ENCODE measurements around the gene MGAT4B.
"Not testable (repeated sequence)": the region's sequence is repeated elsewhere in the genome, so short reads cannot be mapped to it uniquely, and the experiment has no call there.

Gene MGAT4B

GRCh38 chr5:179806250-179807048 lies at the start of gene MGAT4B:
MGAT4B (minus strand) TSS chr5:179806866; CDS start chr5:179806583, 283 bp downstream.
- in situ Hi-C loops (cut with MboI; ENCODE audit: low sequenced_read_pairs): loop anchor here (25.0 kb wide), 1 partner anchor 281 kb away; no protein-coding TSS in a partner anchor

- in situ Hi-C loops (cut with MboI; ENCODE audit: low sequenced_read_pairs): no loop called here
Observed at GRCh38 chr5:179854356-179854755, 47.7 kb upstream of the MGAT4B start.

GRCh38 chr5:179852993-179853547 lies 46.4 kb upstream of the MGAT4B start:
- in situ Hi-C loops (cut with MboI; ENCODE audit: low sequenced_read_pairs): no loop called here

GRCh38 chr5:179841621-179842020 lies 35.0 kb upstream of the MGAT4B start:
- in situ Hi-C loops (cut with MboI; ENCODE audit: low sequenced_read_pairs): no loop called here

- in situ Hi-C loops (cut with MboI; ENCODE audit: low sequenced_read_pairs): no loop called here
Observed at GRCh38 chr5:179840766-179841165, 34.1 kb upstream of the MGAT4B start.

- in situ Hi-C loops (cut with MboI; ENCODE audit: low sequenced_read_pairs): no loop called here
Observed at GRCh38 chr5:179840321-179840720, 33.7 kb upstream of the MGAT4B start.

GRCh38 chr5:179839328-179840256 lies 32.9 kb upstream of the MGAT4B start:
- in situ Hi-C loops (cut with MboI; ENCODE audit: low sequenced_read_pairs): no loop called here

GRCh38 chr5:179837076-179838011 lies 30.7 kb upstream of the MGAT4B start:
- in situ Hi-C loops (cut with MboI; ENCODE audit: low sequenced_read_pairs): no loop called here

- in situ Hi-C loops (cut with MboI; ENCODE audit: low sequenced_read_pairs): no loop called here
Observed at GRCh38 chr5:179836225-179837019, 29.8 kb upstream of the MGAT4B start.

- in situ Hi-C loops (cut with MboI; ENCODE audit: low sequenced_read_pairs): not testable (repeated sequence)
Observed at GRCh38 chr5:179834871-179835270, 28.2 kb upstream of the MGAT4B start.

GRCh38 chr5:179834120-179834519 lies 27.5 kb upstream of the MGAT4B start:
- in situ Hi-C loops (cut with MboI; ENCODE audit: low sequenced_read_pairs): no loop called here

- in situ Hi-C loops (cut with MboI; ENCODE audit: low sequenced_read_pairs): no loop called here
Observed at GRCh38 chr5:179833709-179834070, 27.0 kb upstream of the MGAT4B start.

GRCh38 chr5:179833056-179833708 lies 26.5 kb upstream of the MGAT4B start:
- in situ Hi-C loops (cut with MboI; ENCODE audit: low sequenced_read_pairs): no loop called here

GRCh38 chr5:179832039-179832745 lies 25.5 kb upstream of the MGAT4B start:
- in situ Hi-C loops (cut with MboI; ENCODE audit: low sequenced_read_pairs): no loop called here

GRCh38 chr5:179830818-179831468 lies 24.3 kb upstream of the MGAT4B start:
- in situ Hi-C loops (cut with MboI; ENCODE audit: low sequenced_read_pairs): no loop called here

GRCh38 chr5:179829732-179830435 lies 23.2 kb upstream of the MGAT4B start:
- in situ Hi-C loops (cut with MboI; ENCODE audit: low sequenced_read_pairs): no loop called here

GRCh38 chr5:179828756-179829421 lies 22.2 kb upstream of the MGAT4B start:
- in situ Hi-C loops (cut with MboI; ENCODE audit: low sequenced_read_pairs): no loop called here

Data from HL-60/S4 (cell line).